NB4 (cell line): Measurements from ENCODE around the gene FLNC.
A peak's percentile ranks its signal among the peaks of the same experiment; 100 is the strongest.

Experiments used
- DNase-seq: peaks from one replicate; pipeline ENCODE4 v3.0.0; 2010; ENCODE audit warnings: low read depth
- H3K4me3 ChIP-seq: one replicate; pipeline ENCODE4 v1.5.1; 2011; ENCODE audit warnings: mild to moderate bottlenecking, low read depth, low read length, moderate library complexity
- MYC ChIP-seq: IDR thresholded peaks from 2 replicates; pipeline ENCODE4 v1.6.1; 2011; ENCODE audit warnings: low read depth, low read length
- POLR2A ChIP-seq: IDR thresholded peaks from 2 replicates; pipeline ENCODE4 v1.6.1; 2011; ENCODE audit warnings: mild to moderate bottlenecking; ENCODE audit not compliant: insufficient read length; ENCODE audit errors: extremely low read depth
- TF ChIP-seq, protein P1 (sequence below): IDR thresholded peaks from one replicate; pipeline ENCODE4 v1.5.1; 2012; ENCODE audit warnings: low read depth, low read length
- TF ChIP-seq, protein P2 (sequence below): IDR thresholded peaks from 2 replicates; pipeline ENCODE4 v1.6.1; 2011; ENCODE audit warnings: low read depth, low read length

Gene FLNC

DNA sequence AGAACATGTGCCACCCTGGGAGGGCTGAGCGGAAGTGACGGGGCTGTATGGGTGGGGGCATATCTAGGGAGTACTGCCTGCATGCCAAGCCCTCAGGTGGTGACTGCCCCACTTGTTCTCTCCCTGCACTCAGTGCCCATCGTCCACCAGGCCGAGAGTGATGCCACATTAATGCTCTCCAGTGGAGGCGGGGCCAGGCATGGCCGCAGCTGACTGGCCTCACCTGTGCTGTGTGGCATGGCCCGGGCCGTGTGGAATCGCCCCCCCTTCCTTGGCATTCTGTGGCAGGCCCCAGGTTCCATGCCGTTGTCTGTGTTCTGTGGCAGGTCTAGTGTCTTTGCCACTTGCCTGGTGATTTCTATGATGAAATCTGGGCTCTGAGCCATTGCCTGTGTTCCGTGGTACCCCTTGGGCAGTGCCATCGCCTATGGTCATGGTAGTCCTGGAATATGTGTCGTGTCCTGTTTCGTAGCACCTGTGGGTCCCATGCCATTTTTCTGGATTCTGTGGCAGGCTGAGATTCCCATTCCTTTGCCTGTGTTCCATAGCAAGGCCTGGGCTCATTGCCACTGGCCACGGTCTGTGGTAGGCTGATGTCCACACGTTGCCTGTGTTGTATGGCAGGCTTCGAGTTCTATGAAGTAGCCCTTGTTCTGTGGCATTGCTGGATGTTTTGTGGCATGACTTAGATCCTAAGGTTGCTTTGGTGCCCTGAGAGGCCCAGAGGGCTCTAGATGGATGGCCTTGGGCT lies 8.9 kb downstream of the FLNC start:
- TF ChIP-seq POLR2A = no peak
- TF ChIP-seq, protein P1, sequence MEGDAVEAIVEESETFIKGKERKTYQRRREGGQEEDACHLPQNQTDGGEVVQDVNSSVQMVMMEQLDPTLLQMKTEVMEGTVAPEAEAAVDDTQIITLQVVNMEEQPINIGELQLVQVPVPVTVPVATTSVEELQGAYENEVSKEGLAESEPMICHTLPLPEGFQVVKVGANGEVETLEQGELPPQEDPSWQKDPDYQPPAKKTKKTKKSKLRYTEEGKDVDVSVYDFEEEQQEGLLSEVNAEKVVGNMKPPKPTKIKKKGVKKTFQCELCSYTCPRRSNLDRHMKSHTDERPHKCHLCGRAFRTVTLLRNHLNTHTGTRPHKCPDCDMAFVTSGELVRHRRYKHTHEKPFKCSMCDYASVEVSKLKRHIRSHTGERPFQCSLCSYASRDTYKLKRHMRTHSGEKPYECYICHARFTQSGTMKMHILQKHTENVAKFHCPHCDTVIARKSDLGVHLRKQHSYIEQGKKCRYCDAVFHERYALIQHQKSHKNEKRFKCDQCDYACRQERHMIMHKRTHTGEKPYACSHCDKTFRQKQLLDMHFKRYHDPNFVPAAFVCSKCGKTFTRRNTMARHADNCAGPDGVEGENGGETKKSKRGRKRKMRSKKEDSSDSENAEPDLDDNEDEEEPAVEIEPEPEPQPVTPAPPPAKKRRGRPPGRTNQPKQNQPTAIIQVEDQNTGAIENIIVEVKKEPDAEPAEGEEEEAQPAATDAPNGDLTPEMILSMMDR = no peak
- no peak for TF ChIP-seq MYC
- TF ChIP-seq, protein P2, sequence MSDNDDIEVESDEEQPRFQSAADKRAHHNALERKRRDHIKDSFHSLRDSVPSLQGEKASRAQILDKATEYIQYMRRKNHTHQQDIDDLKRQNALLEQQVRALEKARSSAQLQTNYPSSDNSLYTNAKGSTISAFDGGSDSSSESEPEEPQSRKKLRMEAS = no peak
- DNase-seq = no peak
- H3K4me3 ChIP-seq = no peak overlapping the region

DNA sequence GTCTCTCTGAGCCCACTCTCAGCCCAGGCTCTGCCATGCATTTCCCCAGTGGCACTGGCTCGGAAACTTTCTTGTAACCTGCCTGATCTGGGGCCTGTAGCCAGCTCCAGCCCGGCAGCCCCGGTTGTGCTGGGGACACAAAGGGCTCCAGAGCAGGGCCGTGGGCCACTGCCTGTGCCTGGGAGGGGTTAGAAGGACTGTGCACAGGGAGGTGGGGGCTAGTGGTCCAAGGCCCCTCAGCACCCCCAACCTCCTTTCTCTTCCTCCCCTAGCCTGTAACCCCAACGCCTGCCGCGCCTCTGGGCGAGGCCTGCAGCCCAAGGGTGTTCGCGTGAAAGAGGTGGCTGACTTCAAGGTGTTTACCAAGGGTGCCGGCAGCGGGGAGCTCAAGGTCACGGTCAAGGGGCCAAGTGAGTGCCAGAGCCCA lies 9.6 kb downstream of the FLNC start:
- TF ChIP-seq, protein P1 = no peak
- TF ChIP-seq POLR2A (no peak), MYC (no peak)
- TF ChIP-seq, protein P2 = no peak
- no peak for DNase-seq

DNA sequence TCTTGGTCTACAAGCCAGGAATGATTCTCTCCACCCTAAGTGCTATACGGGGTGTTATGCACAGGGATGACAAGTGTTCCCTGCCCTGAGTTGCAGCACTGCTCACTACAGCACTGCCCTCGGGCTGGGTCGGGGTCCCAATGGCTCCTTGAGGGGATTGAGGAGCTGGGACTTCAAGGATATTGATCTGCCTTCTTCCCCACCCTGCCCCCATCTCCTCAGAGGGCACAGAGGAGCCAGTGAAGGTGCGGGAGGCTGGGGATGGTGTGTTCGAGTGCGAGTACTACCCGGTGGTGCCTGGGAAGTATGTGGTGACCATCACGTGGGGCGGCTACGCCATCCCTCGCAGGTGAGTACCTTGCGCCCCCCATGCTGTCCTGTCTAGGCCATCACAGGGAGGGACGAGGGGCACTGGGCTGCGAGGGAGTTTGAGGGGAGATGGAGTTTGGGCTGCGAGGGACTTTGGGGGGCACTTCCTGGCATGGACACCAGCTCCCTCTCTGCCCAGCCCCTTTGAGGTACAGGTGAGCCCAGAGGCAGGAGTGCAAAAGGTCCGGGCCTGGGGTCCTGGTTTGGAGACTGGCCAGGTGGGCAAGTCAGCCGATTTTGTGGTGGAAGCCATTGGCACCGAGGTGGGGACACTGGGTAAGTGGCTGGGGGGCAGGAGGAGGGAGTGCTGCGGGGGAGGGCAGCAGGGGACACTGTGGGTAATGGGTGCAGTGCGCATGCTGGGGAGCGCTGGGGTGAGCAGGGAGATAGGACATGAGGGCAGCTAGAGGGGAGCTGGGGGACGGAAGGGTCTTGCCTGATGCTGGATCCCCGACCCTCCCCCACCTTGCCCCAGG lies 10.3 kb downstream of the FLNC start:
- no peak for DNase-seq
- TF ChIP-seq MYC (no peak), POLR2A (no peak)
- TF ChIP-seq, protein P2 = no peak
- TF ChIP-seq, protein P1 = no peak
- no peak overlapping the region for H3K4me3 ChIP-seq

More for the DNA sequence above, 9.6 kb downstream of the FLNC start:
- H3K4me3 ChIP-seq = no peak overlapping the region

DNA sequence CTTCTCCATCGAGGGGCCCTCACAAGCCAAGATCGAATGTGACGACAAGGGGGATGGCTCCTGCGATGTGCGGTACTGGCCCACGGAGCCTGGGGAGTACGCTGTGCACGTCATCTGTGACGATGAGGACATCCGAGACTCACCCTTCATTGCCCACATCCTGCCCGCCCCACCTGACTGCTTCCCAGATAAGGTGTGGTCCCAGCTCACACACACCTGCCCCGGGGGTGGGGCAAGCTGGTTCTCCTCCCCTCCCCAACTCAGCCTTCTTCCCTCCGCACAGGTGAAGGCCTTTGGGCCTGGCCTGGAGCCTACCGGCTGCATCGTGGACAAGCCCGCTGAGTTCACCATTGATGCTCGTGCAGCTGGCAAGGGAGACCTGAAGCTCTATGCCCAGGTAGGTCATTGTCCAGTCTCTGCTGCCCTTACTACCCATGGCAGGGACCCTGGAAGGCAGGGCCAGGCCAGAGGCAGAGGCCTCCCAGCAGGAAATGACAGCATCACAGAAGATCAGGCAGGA lies 11.0 kb downstream of the FLNC start:
- no peak for DNase-seq
- H3K4me3 ChIP-seq = no peak overlapping the region
- no peak for TF ChIP-seq POLR2A
- no peak for TF ChIP-seq MYC
- TF ChIP-seq, protein P1 = no peak
- TF ChIP-seq, protein P2 = no peak

DNA sequence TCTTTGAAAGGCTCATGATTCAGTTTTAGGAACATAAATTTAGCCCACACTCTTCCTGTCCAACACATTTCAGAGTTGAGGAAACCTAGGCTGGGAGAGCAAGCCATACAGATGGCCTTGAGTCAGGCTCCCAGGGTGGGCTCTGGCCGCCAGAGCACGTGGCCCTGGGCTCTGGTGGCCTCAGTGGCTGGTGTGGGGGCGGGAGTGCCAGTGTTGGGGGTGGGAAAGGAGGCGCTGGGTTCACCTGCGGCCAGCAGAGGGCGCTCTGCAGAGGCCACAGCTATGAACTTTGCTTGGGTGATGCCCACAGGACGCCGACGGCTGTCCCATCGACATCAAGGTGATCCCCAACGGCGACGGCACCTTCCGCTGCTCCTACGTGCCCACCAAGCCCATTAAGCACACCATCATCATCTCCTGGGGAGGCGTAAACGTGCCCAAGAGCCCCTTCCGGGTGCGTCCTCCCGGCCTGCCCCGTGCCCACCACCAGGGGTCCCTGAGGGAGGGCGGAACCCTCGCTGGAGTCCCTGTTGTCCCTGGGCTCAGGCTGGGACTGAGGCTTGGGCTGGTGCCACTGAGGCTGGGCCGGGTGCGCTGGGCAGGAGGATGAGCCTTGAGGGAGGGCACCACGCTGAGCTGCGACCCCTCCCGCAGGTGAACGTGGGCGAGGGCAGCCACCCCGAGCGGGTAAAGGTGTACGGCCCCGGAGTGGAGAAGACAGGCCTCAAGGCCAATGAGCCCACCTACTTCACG lies 11.9 kb downstream of the FLNC start:
- TF ChIP-seq POLR2A = no peak
- TF ChIP-seq, protein P1 = peak; percentile 70
- TF ChIP-seq, protein P2 = peak; percentile 93
- peak; percentile 86 for TF ChIP-seq MYC
- DNase-seq = peak; percentile 76
- no peak overlapping the region for H3K4me3 ChIP-seq
